K562 (cell line): Measurements from ENCODE around the gene RGS6. TPM values are rescaled to one million over a fixed set of nuclear protein-coding genes. Genes with fewer than 3 reads are reported as not detected.

Experiments used
- ATAC-seq: fragments of 200-7000 bp; cut with Tn5 transposase; 3 replicates; pipeline ENCODE4 v1.9.1; 2020; ENCODE audit warnings: moderate library complexity
- BruUV-seq: library from RNA; stranded (reverse); fragments of 400-500 nt; replicated peaks from 2 replicates; lab custom pipeline; 2021; lab: Mats Ljungman, UMichigan
- CTCF ChIA-PET: fragments of 300-600 bp; formaldehyde crosslinking; extraction: SDS; loops from one replicate; lab custom pipeline; 2021; ENCODE audit warnings: low intra/inter-chr PET ratio; lab: Yijun Ruan, JAX
- POLR2A ChIA-PET: fragments of 300-600, 350-650 bp; sonication (Branson Sonifier 250); formaldehyde crosslinking; extraction: SDS; loops from one replicate; lab custom pipeline; 2021; ENCODE audit warnings: antibody characterized with exemption, inconsistent platforms; lab: Yijun Ruan, JAX
- DNase-seq, 4 experiments: peaks; one replicate each; pipeline versions ENCODE4 v3.0.0 to v3.0.0-alpha.2; 2011 to 2018; ENCODE audit warnings: low spot score in 3 of 4, mixed read lengths in 3 of 4; ENCODE audit errors: extremely low read depth in 1 of 4
- FAIRE-seq: peaks from 2 replicates; lab custom pipeline; 2011; peaks lifted over from hg19 to GRCh38; lab: Jason Lieb, UNC
- H2AFZ ChIP-seq: 2 replicates; pipeline ENCODE4 v1.6.0; 2011; ENCODE audit warnings: low read depth, low read length, control low read depth, inconsistent platforms
- H3K27ac ChIP-seq: fragments of 200-600 bp; 3 replicates; pipeline ENCODE4 v1.8.0; 2011; ENCODE audit warnings: low read depth, mild to moderate bottlenecking, control low read depth, inconsistent platforms, low read length, moderate library complexity, mixed read lengths; ENCODE audit errors: extremely low read depth
- H3K27me3 ChIP-seq, 2 experiments: fragments of 300-600 bp in 1 of 2; 2 replicates in 1 of 2; 3 replicates in 1 of 2; pipeline versions ENCODE4 v1.6.0 to v1.8.0; 2011; ENCODE audit warnings: inconsistent platforms in 2 of 2, low read length in 2 of 2, mild to moderate bottlenecking in 1 of 2, mixed read lengths in 1 of 2, moderate library complexity in 1 of 2; ENCODE audit not compliant: control insufficient read depth in 2 of 2, insufficient read depth in 2 of 2
- H3K36me3 ChIP-seq: fragments of 300-600 bp; 3 replicates; pipeline ENCODE4 v1.8.0; 2011; ENCODE audit warnings: mild to moderate bottlenecking, low read length, inconsistent platforms; ENCODE audit not compliant: control insufficient read depth, insufficient read depth
- H3K4me1 ChIP-seq, 2 experiments: fragments of 200-600 bp in 1 of 2; replicated peaks in 1 of 2; 2 replicates in 1 of 2; 3 replicates in 1 of 2; pipeline versions ENCODE4 v1.5.1 to v1.8.0; 2011; ENCODE audit warnings: inconsistent platforms in 2 of 2, low read length in 2 of 2, mild to moderate bottlenecking in 1 of 2, mixed read lengths in 1 of 2, moderate library complexity in 1 of 2; ENCODE audit not compliant: control insufficient read depth in 2 of 2, insufficient read depth in 2 of 2
- H3K4me2 ChIP-seq: 2 replicates; pipeline ENCODE4 v1.6.1; 2011; ENCODE audit warnings: low read length, control low read depth, inconsistent platforms, mixed read lengths; ENCODE audit not compliant: insufficient read depth
- H3K4me3 ChIP-seq: fragments of 200-600 bp; sonication (generic), shearing (Covaris generic); 2 replicates; pipeline ENCODE4 v1.5.1; 2016; ENCODE audit warnings: control low read depth, inconsistent platforms
- H3K79me2 ChIP-seq: fragments of 200-600 bp; 3 replicates; pipeline ENCODE4 v1.8.0; 2011; ENCODE audit warnings: low read length, inconsistent platforms; ENCODE audit not compliant: control insufficient read depth, insufficient read depth
- H3K9ac ChIP-seq, 2 experiments: 2 replicates each; pipeline versions ENCODE4 v1.6.0 to v1.6.1; 2011; ENCODE audit warnings: low read depth in 2 of 2, low read length in 2 of 2, control low read depth in 1 of 2, inconsistent platforms in 1 of 2, mild to moderate bottlenecking in 1 of 2, mixed read lengths in 1 of 2; ENCODE audit not compliant: insufficient read depth in 1 of 2
- H3K9me1 ChIP-seq: one replicate; pipeline ENCODE4 v1.6.0; 2011; ENCODE audit warnings: inconsistent platforms, mild to moderate bottlenecking, low read length, moderate library complexity; ENCODE audit not compliant: control insufficient read depth, insufficient read depth
- H3K9me3 ChIP-seq: replicated peaks from 2 replicates; pipeline ENCODE4 v1.5.1; 2011; ENCODE audit warnings: low read depth, low read length, inconsistent platforms; ENCODE audit not compliant: control insufficient read depth, insufficient read depth
- H4K20me1 ChIP-seq: replicated peaks from 2 replicates; pipeline ENCODE4 v1.6.1; 2011; ENCODE audit warnings: low read length, inconsistent platforms, mixed read lengths; ENCODE audit not compliant: control insufficient read depth, insufficient read depth
- CCAR2 ChIP-seq: fragments of 200-400 bp; formaldehyde crosslinking; IDR thresholded peaks from 2 replicates; pipeline ENCODE4 v1.6.1; 2017; ENCODE audit warnings: mild to moderate bottlenecking, low read depth, low read length
- CREM ChIP-seq: IDR thresholded peaks from 2 replicates; pipeline ENCODE4 v1.6.1; 2014; ENCODE audit warnings: antibody characterized with exemption, low read depth
- NONO ChIP-seq, 2 experiments: fragments of 200-400 bp in 1 of 2; fragments of 450-650 bp in 1 of 2; formaldehyde crosslinking in 1 of 2; IDR thresholded peaks; 2 replicates each; pipeline ENCODE4 v1.6.1; 2017; ENCODE audit warnings: low read depth in 2 of 2, mild to moderate bottlenecking in 2 of 2, moderate library complexity in 2 of 2, low read length in 1 of 2
- PYGO2 ChIP-seq: fragments of 450-650 bp; IDR thresholded peaks from 2 replicates; pipeline ENCODE4 v1.6.1; 2016; ENCODE audit warnings: mild to moderate bottlenecking, missing genetic modification characterization, moderate library complexity, missing compliant biosample characterization
- SOX6 ChIP-seq: fragments of 450-650 bp; IDR thresholded peaks from 2 replicates; pipeline ENCODE4 v1.6.1; 2014; ENCODE audit warnings: mild to moderate bottlenecking
- ZNF507 ChIP-seq: conservative IDR thresholded peaks from 2 replicates; pipeline ENCODE4 v1.6.1; 2017; ENCODE audit warnings: missing genetic modification characterization, missing compliant biosample characterization
- ZNF518B ChIP-seq: fragments of 250-450 bp; sonication (Bioruptor Pico); IDR thresholded peaks from 2 replicates; pipeline ENCODE4 v1.5.0; 2021; ENCODE audit warnings: mild to moderate bottlenecking, moderate library complexity
- WGBS: fragments of 100-300 bp; shearing (Covaris generic); methylation state at CpG from one replicate; pipeline ENCODE4 v1.1.6; 2016; ENCODE audit warnings: low coverage, mixed read lengths; ENCODE audit not compliant: insufficient coverage; ENCODE audit errors: missing lambda C conversion rate; 5-methylcytosine and 5-hydroxymethylcytosine counted together
- in situ Hi-C: fragments of 300-500 bp; cut with MboI; formaldehyde crosslinking; loops from 4 replicates; pipeline ENCODE4 v1.15.0; 2018; ENCODE audit warnings: inconsistent platforms, mixed read lengths
- intact Hi-C: fragments of 100-400 bp; cut with micrococcal nuclease; formaldehyde crosslinking; loops from 2 replicates; pipeline ENCODE4 v1.14.2; 2022
- polyA plus RNA-seq, 8 experiments: library from polyadenylated mRNA; depleted of rRNA in 4 of 8; stranded (reverse) in 5 of 8; unstranded in 3 of 8; fragments of >200 nt; fragmentation: Nextera tagmentation in 2 of 8; fragmentation: Illumina TruSeq in 1 of 8; extraction: Ambion mirVana in 2 of 8; extraction: Trizol in 1 of 8; gene quantifications; 2 replicates each; pipeline versions ENCODE4 v1.2.1 to v1.2.3, GENCODE V29; 2011 to 2014; ENCODE audit warnings: inconsistent platforms in 1 of 8, missing spikeins in 1 of 8
- total RNA-seq, 7 experiments: library from RNA; depleted of rRNA in 6 of 7; stranded (reverse); fragments of >200 nt in 6 of 7; fragmentation: Illumina TruSeq in 2 of 7; extraction: Trizol in 2 of 7; gene quantifications; 2 replicates each; pipeline versions ENCODE4 v1.2.1 to v1.2.3, GENCODE V29; 2011 to 2021; ENCODE audit warnings: low replicate concordance in 1 of 7

The RGS6 gene
- total and polyA plus RNA-seq, 9 of the 15 experiments (the other 6 are each of a cell fraction or from before 2014, with no cell fraction given): not detected

- FAIRE-seq: no peak
- CTCF ChIA-PET: no interaction called here
- H3K4me1 ChIP-seq: no peaks in the 10 kb centered on the region
- in situ Hi-C loops (no loop called here), intact Hi-C loops (no loop called here)
- WGBS: 0% methylated on average over 3 of the region's 3 CpGs
- H3K79me2 ChIP-seq: no peaks in the 10 kb centered on the region
- POLR2A ChIA-PET: no interaction called here
- no peak overlapping the region for H2AFZ ChIP-seq
- BruUV-seq: no TSS peak
- no peak for TF ChIP-seq CREM
- TF ChIP-seq, all 486 proteins: peak for 0
- H4K20me1 ChIP-seq: no peaks in the 10 kb centered on the region
- H3K9me3 ChIP-seq: no peaks in the 10 kb centered on the region
- no peak for ATAC-seq
- no peak overlapping the region for H3K27ac ChIP-seq
- H3K36me3 ChIP-seq: no peaks in the 10 kb centered on the region
- no peak overlapping the region for H3K4me3 ChIP-seq
- no peak overlapping the region for H3K4me2 ChIP-seq
- H3K9ac ChIP-seq: no peak overlapping the region
- no peak for DNase-seq
- no peaks in the 10 kb centered on the region for H3K9me1 ChIP-seq
- H3K27me3 ChIP-seq: no peaks in the 10 kb centered on the region
Measured at GRCh38 chr14:72118841-72119240, 186.6 kb downstream of the RGS6 start.

DNA sequence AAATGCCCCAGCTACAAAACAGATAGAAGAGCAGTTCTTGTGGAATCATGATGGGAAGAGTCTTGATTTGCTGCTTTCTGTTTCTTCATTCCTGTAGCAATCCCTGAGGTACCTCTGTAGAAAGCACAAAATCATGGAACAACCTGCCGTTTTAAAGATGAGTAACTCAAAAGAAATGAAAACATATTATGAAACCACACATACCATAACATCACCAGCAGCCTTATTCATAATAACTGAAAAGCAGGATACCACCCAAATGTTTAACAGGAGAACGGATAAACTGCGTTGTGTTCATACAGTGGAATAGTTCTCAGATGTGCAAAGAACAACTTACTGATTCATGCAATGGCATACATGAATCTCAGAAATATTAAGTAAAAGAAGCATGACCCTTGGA is 188.1 kb downstream of the RGS6 start:
- Histone ChIP-seq H2AFZ (no peak overlapping the region), H3K9me1 (no peaks in the 10 kb centered on the region), H3K27me3 (no peaks in the 10 kb centered on the region), H3K9ac (no peak overlapping the region), H3K4me3 (no peak overlapping the region), H4K20me1 (no peaks in the 10 kb centered on the region), H3K27ac (no peak overlapping the region), H3K36me3 (no peaks in the 10 kb centered on the region), H3K79me2 (no peaks in the 10 kb centered on the region), H3K4me1 (no peaks in the 10 kb centered on the region), H3K4me2 (no peak overlapping the region), H3K9me3 (no peaks in the 10 kb centered on the region)
- FAIRE-seq (no peak), ATAC-seq (no peak), DNase-seq (no peak)
- in situ Hi-C loops: no loop called here
- ChIA-PET CTCF (no interaction called here), POLR2A (no interaction called here)
- BruUV-seq: no TSS peak
- TF ChIP-seq SOX6: no peak
- no peak for TF ChIP-seq ZNF518B (CRISPR knock-in tag)
- no peak for TF ChIP-seq ZNF507 (tag)
- TF ChIP-seq PYGO2 (tag): no peak
- no peak for TF ChIP-seq CCAR2
- TF ChIP-seq NONO (IDR thresholded peaks at IDR 0.05; ENCODE audit: low read depth in 2 of 2, low read length in 1 of 2): no peak
- intact Hi-C loops: no loop called here
- 0% methylated on average over 3 of the region's 3 CpGs for WGBS
